PC-3 (cell line): ENCODE measurements around the gene SCN5A. TPM values are rescaled to one million over a fixed set of nuclear protein-coding genes. Genes with fewer than 3 reads are reported as not detected.

Experiments
- ATAC-seq: fragments of 200-7000 bp; cut with Tn5 transposase; 2 replicates; pipeline ENCODE4 v1.9.1; 2020; ENCODE audit warnings: mild to moderate bottlenecking, moderate library complexity
- BruUV-seq: library from RNA; stranded (reverse); fragments of 400-500 nt; replicated peaks from 2 replicates; lab custom pipeline; 2021; lab: Mats Ljungman, UMichigan
- CTCF ChIA-PET: fragments of 300-600 bp; sonication (Branson Sonifier 250); formaldehyde crosslinking; loops from one replicate; lab custom pipeline; 2022; ENCODE audit warnings: antibody characterized with exemption; lab: Charles Lee
- POLR2A ChIA-PET: fragments of 300-600 bp; sonication (Branson Sonifier 250); formaldehyde crosslinking; loops from one replicate; lab custom pipeline; 2022; ENCODE audit warnings: antibody characterized with exemption; ENCODE audit not compliant: unreplicated experiment; lab: Charles Lee
- DNase-seq: peaks from one replicate; pipeline ENCODE4 v3.0.0-alpha.2; 2015
- H2AFZ ChIP-seq: fragments of 300-600 bp; sonication (generic); 2 replicates; pipeline ENCODE4 v1.6.0; 2016; ENCODE audit warnings: antibody characterized with exemption, low read length
- H3F3A ChIP-seq: fragments of 300-600 bp; sonication (generic); one replicate; pipeline ENCODE4 v1.6.0; 2017; ENCODE audit warnings: antibody characterized with exemption, low read length, control low read depth, mild to moderate bottlenecking; ENCODE audit not compliant: unreplicated experiment
- H3K27ac ChIP-seq: fragments of 300-600 bp; sonication (generic); 2 replicates; pipeline ENCODE4 v1.5.1; 2016; ENCODE audit warnings: mild to moderate bottlenecking, low read length
- H3K27me3 ChIP-seq: fragments of 300-600 bp; sonication (generic); 2 replicates; pipeline ENCODE4 v1.6.1; 2016; ENCODE audit warnings: low read length, mixed read lengths
- H3K36me3 ChIP-seq: fragments of 300-600 bp; sonication (generic); 2 replicates; pipeline ENCODE4 v1.6.1; 2016; ENCODE audit warnings: low read depth, mixed run types, low read length, mixed read lengths
- H3K4me1 ChIP-seq: fragments of 300-600 bp; sonication (generic); 2 replicates; pipeline ENCODE4 v1.5.1; 2016; ENCODE audit warnings: low read length; ENCODE audit not compliant: insufficient read depth
- H3K4me2 ChIP-seq: fragments of 300-600 bp; sonication (generic); 2 replicates; pipeline ENCODE4 v1.6.0; 2016; ENCODE audit warnings: low read length
- H3K4me3 ChIP-seq: fragments of 300-600 bp; sonication (generic); 2 replicates; pipeline ENCODE4 v1.5.1; 2016; ENCODE audit warnings: mild to moderate bottlenecking, low read length, mixed read lengths
- H3K79me2 ChIP-seq: fragments of 300-600 bp; sonication (generic); 2 replicates; pipeline ENCODE4 v1.6.1; 2017; ENCODE audit warnings: low read length, mixed read lengths
- H3K9ac ChIP-seq: fragments of 300-600 bp; sonication (generic); 2 replicates; pipeline ENCODE4 v1.6.0; 2016; ENCODE audit warnings: mild to moderate bottlenecking, low read length
- H3K9me2 ChIP-seq: fragments of 300-600 bp; sonication (generic); replicated peaks from 2 replicates; pipeline ENCODE4 v1.6.1; 2016; ENCODE audit warnings: mixed run types, low read length, mixed read lengths
- H3K9me3 ChIP-seq: fragments of 300-600 bp; sonication (generic); 2 replicates; pipeline ENCODE4 v1.6.1; 2016; ENCODE audit warnings: low read length, mixed read lengths
- H4K20me1 ChIP-seq: fragments of 300-600 bp; sonication (generic); 2 replicates; pipeline ENCODE4 v1.6.1; 2016; ENCODE audit warnings: low read length, mixed read lengths
- CTCF ChIP-seq: fragments of 300-600 bp; sonication (generic); conservative IDR thresholded peaks from 2 replicates; pipeline ENCODE4 v1.5.1; 2017; ENCODE audit warnings: antibody characterized with exemption, low read depth, mild to moderate bottlenecking, low read length
- EZH2 ChIP-seq: fragments of 300-600 bp; sonication (generic); IDR thresholded peaks from one replicate; pipeline ENCODE4 v1.6.1; 2017; ENCODE audit warnings: antibody characterized with exemption, mild to moderate bottlenecking, low read length; ENCODE audit not compliant: unreplicated experiment
- EZH2phosphoT487 ChIP-seq: fragments of 300-600 bp; sonication (generic); IDR thresholded peaks from 2 replicates; pipeline ENCODE4 v1.6.1; 2018; ENCODE audit warnings: mild to moderate bottlenecking, antibody characterized with exemption, low read length, borderline replicate concordance
- intact Hi-C: fragments of 100-400 bp; cut with micrococcal nuclease; formaldehyde crosslinking; loops from 2 replicates; pipeline ENCODE4 v1.9.0; 2023
- total RNA-seq: library from RNA; depleted of rRNA; stranded (reverse); fragments of >200 nt; gene quantifications from 2 replicates; pipeline ENCODE4 v1.2.3, GENCODE V29; 2014

Gene SCN5A
- total RNA-seq, 1 experiment from 2014 or later, result not detected

GRCh38 chr3:38563886-38564270 is 85.6 kb downstream of the SCN5A start:
- peaks cover 17% of the 10 kb centered on the region for H3K27me3 ChIP-seq
- no peaks in the 10 kb centered on the region for H3K9me2 ChIP-seq
- intact Hi-C loops, result no loop called here
- no peak overlapping the region for H3K4me3 ChIP-seq
- no peaks in the 10 kb centered on the region for H3K9me3 ChIP-seq
- TF ChIP-seq EZH2phosphoT487, result no peak
- no peak for TF ChIP-seq EZH2
- TF ChIP-seq CTCF, result no peak
- CTCF ChIA-PET, result no interaction called here
- H3K9ac ChIP-seq, result no peak overlapping the region
- POLR2A ChIA-PET, result no interaction called here
- no peaks in the 10 kb centered on the region for H3K36me3 ChIP-seq
- no peak overlapping the region for H3K27ac ChIP-seq
- ATAC-seq, result no peak
- no peaks in the 10 kb centered on the region for H3K4me1 ChIP-seq
- no peaks in the 10 kb centered on the region for H3K79me2 ChIP-seq
- no peaks in the 10 kb centered on the region for H3F3A ChIP-seq
- H4K20me1 ChIP-seq, result no peaks in the 10 kb centered on the region
- no peak overlapping the region for H3K4me2 ChIP-seq
- no peak for DNase-seq
- H2AFZ ChIP-seq, result no peak overlapping the region
- no TSS peak for BruUV-seq

- H3K9ac ChIP-seq, result no peak overlapping the region
- ATAC-seq (no peak), DNase-seq (no peak)
- peaks cover 18% of the 10 kb centered on the region for H3K27me3 ChIP-seq
- H3K36me3 ChIP-seq, result no peaks in the 10 kb centered on the region
- BruUV-seq, result no TSS peak
- H3K9me2 ChIP-seq, result no peaks in the 10 kb centered on the region
- no peak overlapping the region for H2AFZ ChIP-seq
- no peaks in the 10 kb centered on the region for H3K9me3 ChIP-seq
- intact Hi-C loops, result no loop called here
- no peak overlapping the region for H3K4me2 ChIP-seq
- no peaks in the 10 kb centered on the region for H4K20me1 ChIP-seq
- no peaks in the 10 kb centered on the region for H3K4me1 ChIP-seq
- no peak overlapping the region for H3K27ac ChIP-seq
- ChIA-PET POLR2A (no interaction called here), CTCF (no interaction called here)
- TF ChIP-seq CTCF, result no peak
- TF ChIP-seq EZH2phosphoT487, result no peak
- no peak for TF ChIP-seq EZH2
- H3F3A ChIP-seq, result no peaks in the 10 kb centered on the region
- H3K4me3 ChIP-seq, result no peak overlapping the region
- H3K79me2 ChIP-seq, result no peaks in the 10 kb centered on the region
These were observed 86.2 kb downstream of the SCN5A start for GRCh38 chr3:38563070-38563885.

- no peaks in the 10 kb centered on the region for H4K20me1 ChIP-seq
- BruUV-seq, result no TSS peak
- H3K79me2 ChIP-seq, result no peaks in the 10 kb centered on the region
- no peak overlapping the region for H3K27ac ChIP-seq
- H3K36me3 ChIP-seq, result no peaks in the 10 kb centered on the region
- TF ChIP-seq CTCF, result no peak
- TF ChIP-seq EZH2phosphoT487, result no peak
- TF ChIP-seq EZH2, result no peak
- no peak for DNase-seq
- no peaks in the 10 kb centered on the region for H3K4me1 ChIP-seq
- H3K9me2 ChIP-seq, result no peaks in the 10 kb centered on the region
- intact Hi-C loops, result no loop called here
- H3F3A ChIP-seq, result no peaks in the 10 kb centered on the region
- ATAC-seq, result no peak
- peaks cover 17% of the 10 kb centered on the region for H3K27me3 ChIP-seq
- POLR2A ChIA-PET, result no interaction called here
- no peak overlapping the region for H3K4me2 ChIP-seq
- no peak overlapping the region for H3K9ac ChIP-seq
- no peak overlapping the region for H3K4me3 ChIP-seq
- CTCF ChIA-PET, result no interaction called here
- no peak overlapping the region for H2AFZ ChIP-seq
- no peaks in the 10 kb centered on the region for H3K9me3 ChIP-seq
These were observed 87.0 kb downstream of the SCN5A start for GRCh38 chr3:38562467-38562925.
